IMR-90 (cell line): Measurements from ENCODE around the gene CERS6. TPM values are rescaled to one million over a fixed set of nuclear protein-coding genes. Genes with fewer than 3 reads are reported as not detected.

Experiments
- ATAC-seq: fragments of 200-7000 bp; cut with Tn5 transposase; 2 replicates; pipeline ENCODE4 v1.9.1; 2020; ENCODE audit warnings: low read depth, mild to moderate bottlenecking, moderate library complexity
- BruUV-seq: library from RNA; stranded (reverse); fragments of 400-500 nt; replicated peaks from 2 replicates; lab custom pipeline; 2021; lab: Mats Ljungman, UMichigan
- CTCF ChIA-PET: fragments of 300-600 bp; formaldehyde crosslinking; extraction: SDS; loops from one replicate; lab custom pipeline; 2021; ENCODE audit warnings: antibody characterized with exemption; lab: Yijun Ruan, JAX
- POLR2A ChIA-PET: fragments of 300-600 bp; sonication (Branson Sonifier 250); formaldehyde crosslinking; loops from one replicate; lab custom pipeline; 2022; ENCODE audit warnings: antibody characterized with exemption; ENCODE audit not compliant: unreplicated experiment; lab: Charles Lee
- DNase-seq: peaks from one replicate; pipeline ENCODE4 v3.0.0; 2013
- H2AFZ ChIP-seq: replicated peaks from 2 replicates; pipeline ENCODE3; 2013; ENCODE audit warnings: low read length, mild to moderate bottlenecking; ENCODE audit not compliant: poor library complexity
- H2AK5ac ChIP-seq: 2 replicates; pipeline ENCODE4 v1.6.1; 2013; ENCODE audit warnings: low read depth, low read length, inconsistent platforms
- H2AK9ac ChIP-seq: replicated peaks from 2 replicates; pipeline ENCODE3; 2013; ENCODE audit warnings: mild to moderate bottlenecking, low read depth, low read length, moderate library complexity; ENCODE audit not compliant: poor library complexity
- H2BK120ac ChIP-seq: 2 replicates; pipeline ENCODE4 v1.6.1; 2013; ENCODE audit warnings: low read depth, low read length, inconsistent platforms
- H2BK15ac ChIP-seq: 3 replicates; pipeline ENCODE4 v1.6.1; 2013; ENCODE audit warnings: low read depth, low read length, inconsistent platforms
- H2BK20ac ChIP-seq: 2 replicates; pipeline ENCODE4 v1.6.1; 2013; ENCODE audit warnings: low read depth, mild to moderate bottlenecking, inconsistent platforms, low read length, moderate library complexity
- H2BK5ac ChIP-seq: 2 replicates; pipeline ENCODE4 v1.6.1; 2013; ENCODE audit warnings: mild to moderate bottlenecking, low read depth, low read length, inconsistent platforms; ENCODE audit not compliant: poor library complexity, severe bottlenecking
- H3K14ac ChIP-seq: replicated peaks from 2 replicates; pipeline ENCODE4 v1.6.1; 2013; ENCODE audit warnings: low read depth, low read length, inconsistent platforms
- H3K18ac ChIP-seq: 2 replicates; pipeline ENCODE4 v1.6.1; 2013; ENCODE audit warnings: low read depth, low read length, control low read depth
- H3K23ac ChIP-seq: 2 replicates; pipeline ENCODE4 v1.6.1; 2013; ENCODE audit warnings: low read depth, low read length, inconsistent platforms
- H3K27ac ChIP-seq: 2 replicates; pipeline ENCODE4 v1.5.1; 2013; ENCODE audit warnings: mild to moderate bottlenecking, control low read depth, low read length; ENCODE audit not compliant: insufficient read depth
- H3K27me3 ChIP-seq: 2 replicates; pipeline ENCODE4 v1.6.1; 2013; ENCODE audit warnings: low read length; ENCODE audit not compliant: control insufficient read depth, insufficient read depth
- H3K36me3 ChIP-seq: 2 replicates; pipeline ENCODE4 v1.6.1; 2013; ENCODE audit warnings: low read length, mixed read lengths; ENCODE audit not compliant: control insufficient read depth, insufficient read depth
- H3K4ac ChIP-seq: 2 replicates; pipeline ENCODE4 v1.6.1; 2013; ENCODE audit warnings: low read depth, low read length, inconsistent platforms
- H3K4me1 ChIP-seq: 2 replicates; pipeline ENCODE4 v1.6.1; 2013; ENCODE audit warnings: low read length, mixed read lengths; ENCODE audit not compliant: control insufficient read depth, insufficient read depth
- H3K4me2 ChIP-seq: 2 replicates; pipeline ENCODE4 v1.6.1; 2013; ENCODE audit warnings: low read depth, mild to moderate bottlenecking, control low read depth, low read length, moderate library complexity
- H3K4me3 ChIP-seq: 2 replicates; pipeline ENCODE4 v1.5.1; 2013; ENCODE audit warnings: low read depth, mild to moderate bottlenecking, control low read depth, low read length, moderate library complexity; ENCODE audit not compliant: insufficient read depth
- H3K56ac ChIP-seq: 2 replicates; pipeline ENCODE4 v1.6.1; 2013; ENCODE audit warnings: low read length, inconsistent platforms; ENCODE audit not compliant: insufficient read depth; ENCODE audit errors: extremely low read depth
- H3K79me1 ChIP-seq, 2 experiments: 2 replicates each; pipeline ENCODE4 v1.6.1; 2013; ENCODE audit warnings: low read length in 2 of 2, inconsistent platforms in 1 of 2, low read depth in 1 of 2
- H3K9ac ChIP-seq: 2 replicates; pipeline ENCODE4 v1.6.1; 2013; ENCODE audit warnings: low read depth, low read length, control low read depth
- H3K9me1 ChIP-seq: 2 replicates; pipeline ENCODE4 v1.6.1; 2013; ENCODE audit warnings: low read length, inconsistent platforms; ENCODE audit not compliant: insufficient read depth
- H3K9me3 ChIP-seq: 2 replicates; pipeline ENCODE4 v1.6.1; 2013; ENCODE audit warnings: low read length; ENCODE audit not compliant: control insufficient read depth, insufficient read depth
- H4K20me1 ChIP-seq: 2 replicates; pipeline ENCODE4 v1.6.1; 2013; ENCODE audit warnings: low read length, inconsistent platforms; ENCODE audit not compliant: insufficient read depth
- H4K5ac ChIP-seq: 2 replicates; pipeline ENCODE4 v1.6.1; 2013; ENCODE audit warnings: mild to moderate bottlenecking, low read depth, low read length, control low read depth
- H4K8ac ChIP-seq, 2 experiments: 2 replicates each; pipeline ENCODE4 v1.6.1; 2013; ENCODE audit warnings: low read depth in 2 of 2, low read length in 2 of 2, control low read depth in 1 of 2, inconsistent platforms in 1 of 2
- H4K91ac ChIP-seq: 2 replicates; pipeline ENCODE4 v1.6.1; 2013; ENCODE audit warnings: low read depth, low read length, inconsistent platforms; ENCODE audit not compliant: insufficient read depth
- RCOR1 ChIP-seq: IDR thresholded peaks from 2 replicates; pipeline ENCODE4 v1.6.1; 2012; ENCODE audit warnings: mild to moderate bottlenecking, low read length, improper control_type of control experiment; ENCODE audit not compliant: insufficient replicate concordance
- WGBS, 2 experiments: methylation state at CpG; one replicate each; pipeline versions ENCODE4 v1.1.5 to v1.1.7; 2013; ENCODE audit warnings: missing lambda C conversion rate in 2 of 2; ENCODE audit not compliant: insufficient read length in 1 of 2; ENCODE audit errors: extremely low coverage in 2 of 2; 5-methylcytosine and 5-hydroxymethylcytosine counted together
- dilution Hi-C: fragments of 300-500 bp; cut with HindIII; formaldehyde crosslinking; loops from one replicate; pipeline ENCODE4 v1.14.3; 2018; ENCODE audit warnings: low sequenced_read_pairs; ENCODE audit not compliant: unreplicated experiment
- in situ Hi-C: fragments of 300-500 bp; cut with MboI; formaldehyde crosslinking; loops from 3 replicates; pipeline ENCODE4 v1.14.3; 2019; ENCODE audit warnings: low sequenced_read_pairs, inconsistent platforms, mixed read lengths
- intact Hi-C: fragments of 100-400 bp; cut with micrococcal nuclease; formaldehyde crosslinking; loops from 2 replicates; pipeline ENCODE4 v1.10.0; 2022
- polyA plus RNA-seq, 3 experiments: library from polyadenylated mRNA; depleted of rRNA; stranded (reverse); fragments of >200 nt; gene quantifications; 2 replicates each; pipeline ENCODE4 v1.2.3, GENCODE V29; 2012; ENCODE audit warnings: low replicate concordance in 1 of 3
- total RNA-seq: library from RNA; depleted of rRNA; stranded (reverse); fragments of >200 nt; gene quantifications from 2 replicates; pipeline ENCODE4 v1.2.3, GENCODE V29; 2012

CERS6 gene
- total and polyA plus RNA-seq, 2 of the 4 experiments (the other 2 are of a cell fraction): 2.1 to 5.7 TPM

GRCh38 chr2:168667156-168667555 lies 211.1 kb downstream of the CERS6 start:
- Histone ChIP-seq H2AK5ac (no peak overlapping the region), H3K27me3 (no peaks in the 10 kb centered on the region), H3K9me3 (no peaks in the 10 kb centered on the region), H3K27ac (no peak overlapping the region), H2BK120ac (no peak overlapping the region), H4K91ac (no peak overlapping the region), H3K4me3 (no peak overlapping the region), H3K14ac (no peak overlapping the region), H3K9me1 (no peaks in the 10 kb centered on the region), H3K18ac (no peak overlapping the region), H4K5ac (no peak overlapping the region), H3K36me3 (no peaks in the 10 kb centered on the region), H3K9ac (no peak overlapping the region), H3K4me1 (peaks cover 3% of the 10 kb centered on the region; the same call in 1 of the 2 replicates), H2BK20ac (no peak overlapping the region), H3K23ac (no peak overlapping the region), H2AK9ac (no peak overlapping the region), H3K79me1 (no peaks in the 10 kb centered on the region), H2BK15ac (no peak overlapping the region), H3K56ac (no peak overlapping the region), H2BK5ac (no peak overlapping the region), H4K20me1 (no peaks in the 10 kb centered on the region), H2AFZ (no peak overlapping the region), H4K8ac (no peak overlapping the region), H3K4me2 (no peak overlapping the region), H3K4ac (no peak overlapping the region)
- WGBS, 2 experiments: no CpG with 5 or more reads among the region's 3 CpGs
- TF ChIP-seq RCOR1: no peak
- dilution Hi-C loops: no loop called here
- no peak for DNase-seq
- no TSS peak for BruUV-seq
- in situ Hi-C loops: no loop called here
- intact Hi-C loops: no loop called here
- CTCF ChIA-PET: no interaction called here
- ATAC-seq: no peak
- POLR2A ChIA-PET: no interaction called here
